NCI-H82 treated with DMSO at 0.1 percent for 48 hours (cell line): ENCODE results near the gene BMP6.
"Not testable (repeated sequence)": the region's sequence is repeated elsewhere in the genome, so short reads cannot be mapped to it uniquely, and the experiment has no call there.

Source experiments
- DNase-seq: peaks from one replicate; lab custom pipeline; 2025; ENCODE audit not compliant: unreplicated experiment; lab: John Stamatoyannopoulos, UW

The BMP6 gene

DNA sequence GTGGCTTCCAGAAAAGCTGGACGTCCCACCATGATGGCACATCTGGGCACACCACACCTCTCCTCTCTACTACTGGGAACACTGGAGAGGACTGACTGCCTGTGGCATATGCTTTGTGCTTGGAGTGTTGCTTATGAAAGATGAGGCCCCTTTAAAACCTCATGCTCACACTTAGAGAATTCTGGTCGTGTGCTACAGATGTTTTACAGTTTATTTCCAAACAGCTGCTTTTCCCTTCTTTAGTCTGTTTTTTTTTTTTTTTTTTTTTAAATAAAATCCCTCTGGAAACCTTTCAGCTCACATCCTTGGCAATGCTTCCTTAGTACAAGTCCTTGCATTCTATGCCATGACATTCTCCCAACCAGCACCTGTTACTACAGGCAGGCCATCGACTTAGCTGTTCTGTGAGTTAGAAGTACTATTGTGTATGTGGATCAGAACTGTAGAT lies 60.3 kb downstream of the BMP6 start:
- no peak for DNase-seq

DNA sequence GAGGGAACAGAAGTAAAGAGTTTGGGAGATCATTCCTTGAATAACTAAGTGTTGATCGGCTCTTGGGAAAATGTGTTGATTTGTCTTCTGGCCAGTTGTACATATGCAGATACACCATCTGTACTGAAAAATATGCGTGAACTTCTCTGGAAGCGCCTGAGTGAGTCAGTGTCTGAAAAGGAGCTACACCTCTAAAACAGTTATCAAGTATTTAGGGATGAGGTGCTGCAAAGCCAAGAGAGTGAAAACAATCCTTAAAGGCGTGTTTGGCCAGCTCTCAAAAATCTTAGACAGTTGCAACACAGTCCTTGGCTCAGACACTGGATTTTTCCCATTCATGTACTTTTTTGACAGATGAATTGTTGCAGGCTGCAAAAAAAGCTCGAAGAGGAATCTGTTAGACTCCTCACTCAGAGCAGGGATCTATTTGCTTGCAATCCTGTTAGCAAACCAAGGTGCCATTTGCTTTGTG lies 61.3 kb downstream of the BMP6 start:
- DNase-seq: no peak

DNA sequence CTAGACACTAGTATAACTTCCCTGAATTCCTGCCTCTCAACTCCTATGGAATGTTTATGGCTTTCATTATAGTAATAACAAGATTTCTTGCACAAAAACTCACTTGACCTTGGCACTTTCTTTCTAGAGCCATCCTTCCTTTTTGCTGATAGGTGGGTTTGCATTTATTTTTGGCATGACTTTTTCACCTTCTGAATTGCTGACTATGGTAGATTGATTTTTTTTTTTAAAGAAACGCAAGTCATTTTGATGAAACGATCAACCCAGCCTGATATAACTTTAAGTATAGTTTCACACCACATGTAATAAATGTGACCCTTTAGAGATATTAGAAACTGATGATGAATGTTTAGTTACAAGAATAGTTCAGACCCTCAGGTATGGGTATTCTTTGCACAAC lies 61.8 kb downstream of the BMP6 start:
- DNase-seq: no peak

DNA sequence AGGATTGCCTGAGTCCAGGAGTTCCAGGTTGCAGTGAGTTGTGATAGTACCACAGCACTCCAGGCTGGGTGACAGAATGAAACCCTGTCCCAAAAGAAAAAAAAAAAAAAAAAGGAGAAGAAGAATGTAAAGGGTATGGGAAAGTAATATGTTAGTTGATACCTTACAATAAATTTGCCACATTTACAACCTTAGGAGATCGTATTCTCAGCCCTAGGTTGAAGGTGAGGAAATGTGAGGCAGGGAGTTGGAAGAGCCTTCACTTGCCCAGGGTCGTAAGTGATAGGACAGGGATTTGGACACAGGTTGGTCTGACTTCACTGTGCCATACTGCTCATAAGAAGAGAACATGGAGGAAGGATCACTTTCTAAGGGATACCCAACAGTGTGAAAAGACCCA lies 68.6 kb downstream of the BMP6 start:
- no peak for DNase-seq

DNA sequence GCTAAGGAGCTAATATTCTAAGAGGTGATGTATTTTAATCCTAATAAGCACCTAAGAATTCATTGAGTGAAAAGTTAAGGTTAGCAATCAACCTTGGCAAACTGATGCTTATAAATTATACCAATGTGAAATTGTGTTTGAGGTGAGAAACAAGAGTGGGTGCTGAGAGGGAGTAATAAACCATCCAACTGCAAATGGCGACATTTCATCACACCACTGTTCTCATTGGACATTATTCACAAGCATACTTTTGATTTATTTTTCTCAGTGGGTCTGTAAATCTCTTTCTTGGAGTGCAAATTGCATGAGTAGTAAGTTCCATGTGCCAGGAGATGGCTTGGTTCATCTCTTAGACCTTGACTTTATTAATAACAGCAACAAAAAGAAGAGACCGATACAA lies 71.5 kb downstream of the BMP6 start:
- no peak for DNase-seq

DNA sequence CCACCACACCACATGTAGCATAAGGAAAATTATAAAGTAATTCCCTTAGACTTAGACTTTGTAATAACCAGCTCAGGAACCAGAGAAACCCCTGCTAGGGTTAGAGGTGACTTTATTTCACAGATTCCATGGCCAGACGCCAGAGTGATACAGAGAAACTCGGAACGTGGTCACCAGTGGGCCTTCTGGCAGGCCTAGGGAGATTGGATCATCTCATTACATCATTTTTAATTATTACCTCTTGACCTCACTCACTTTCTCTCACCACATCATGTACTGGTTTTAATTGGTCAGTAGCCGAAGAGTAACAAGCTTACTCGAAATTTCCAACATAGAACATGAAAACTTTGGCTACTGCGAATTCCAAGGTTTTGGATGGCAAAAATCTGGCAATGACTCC lies 72.9 kb downstream of the BMP6 start:
- DNase-seq: no peak

DNA sequence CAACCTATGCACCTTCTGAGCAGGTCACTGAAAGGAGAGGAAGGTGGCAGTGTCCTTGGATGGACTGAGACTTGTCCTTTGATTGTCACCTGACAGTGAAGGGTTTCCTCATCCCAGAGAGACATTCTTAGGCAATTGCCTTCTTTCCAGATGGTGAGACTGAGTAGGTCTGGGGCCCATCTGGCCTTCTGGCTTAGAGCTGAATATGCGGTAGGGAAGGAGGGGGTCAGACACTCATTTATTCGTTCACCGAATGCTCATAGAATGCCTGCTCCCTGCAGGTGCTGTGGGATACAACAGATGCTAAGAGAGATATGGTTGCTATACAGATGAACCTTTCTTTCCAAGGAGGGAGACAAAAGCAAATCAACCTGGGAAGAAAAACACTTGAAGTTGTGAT lies 76.8 kb downstream of the BMP6 start:
- DNase-seq: no peak

DNA sequence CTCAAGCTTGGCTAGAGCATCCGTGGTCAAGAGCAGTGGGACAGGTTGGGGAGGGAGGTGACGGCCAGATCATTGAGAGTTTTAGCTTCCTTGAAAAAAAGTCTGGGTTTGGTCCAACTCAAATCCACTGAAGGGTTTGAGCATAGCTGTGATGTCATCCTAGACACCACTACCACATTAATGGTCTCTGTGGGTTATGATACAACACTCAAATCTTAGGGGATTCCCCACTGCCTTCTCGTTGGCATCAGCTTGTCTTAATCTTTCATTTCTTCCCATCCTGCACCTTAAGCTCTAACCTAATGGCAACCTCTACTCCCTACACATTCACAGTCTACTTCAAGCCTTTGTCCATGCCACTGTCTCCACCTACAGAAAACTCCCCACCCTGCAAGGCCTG lies 77.3 kb downstream of the BMP6 start:
- DNase-seq: no peak

DNA sequence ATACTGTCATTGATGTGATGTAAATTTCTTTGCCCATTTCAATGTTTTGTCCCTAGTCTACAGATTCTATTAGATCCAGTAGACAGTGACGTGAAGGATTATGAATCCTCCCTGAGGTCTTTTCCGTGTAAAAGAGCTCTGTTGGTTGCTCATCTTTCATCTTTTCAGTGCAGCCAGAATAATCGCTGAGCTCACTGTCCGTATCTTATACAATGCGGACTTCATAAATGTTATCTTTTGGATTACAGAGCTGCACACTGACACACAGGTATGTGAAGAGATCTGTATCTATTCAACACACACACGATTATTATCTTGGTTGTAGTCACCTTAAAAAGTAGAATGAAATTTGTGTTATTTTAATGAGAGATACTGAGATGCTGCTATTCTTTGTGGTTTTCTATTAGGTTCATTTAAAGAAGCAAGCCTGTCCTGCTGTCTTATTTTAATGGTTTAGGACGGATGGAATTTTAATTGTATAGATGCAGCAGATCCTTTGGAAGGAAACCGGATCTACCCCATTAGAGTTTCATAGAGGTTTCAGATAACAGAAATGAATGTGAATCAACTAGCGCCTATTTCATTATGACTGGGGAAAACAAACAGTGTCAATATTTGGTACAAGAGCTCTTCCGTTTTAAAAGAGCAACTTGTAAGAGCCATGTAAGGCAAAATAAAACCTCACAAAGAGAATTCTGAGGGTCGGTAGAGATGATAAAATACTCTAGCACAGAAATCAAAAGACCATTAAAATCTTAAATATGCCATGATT lies 79.4 kb downstream of the BMP6 start:
- no peak for DNase-seq

DNA sequence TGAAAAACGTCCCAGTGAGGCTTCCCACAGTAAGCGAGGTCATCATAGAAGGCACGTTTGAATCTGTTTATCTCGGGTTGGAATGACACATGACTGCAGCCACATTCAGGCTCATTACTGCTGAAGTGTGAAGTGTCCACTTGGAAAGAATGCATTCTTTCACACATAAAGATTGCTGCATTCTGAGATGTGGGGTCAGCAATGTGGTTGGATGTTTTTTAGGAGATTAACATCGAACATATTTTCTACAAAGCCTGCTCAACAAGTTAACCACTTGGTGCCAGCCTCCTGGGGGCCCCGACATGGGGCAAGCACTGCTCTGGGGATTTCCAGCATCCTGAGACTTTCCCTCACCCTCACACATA lies 79.9 kb downstream of the BMP6 start:
- DNase-seq: no peak

DNA sequence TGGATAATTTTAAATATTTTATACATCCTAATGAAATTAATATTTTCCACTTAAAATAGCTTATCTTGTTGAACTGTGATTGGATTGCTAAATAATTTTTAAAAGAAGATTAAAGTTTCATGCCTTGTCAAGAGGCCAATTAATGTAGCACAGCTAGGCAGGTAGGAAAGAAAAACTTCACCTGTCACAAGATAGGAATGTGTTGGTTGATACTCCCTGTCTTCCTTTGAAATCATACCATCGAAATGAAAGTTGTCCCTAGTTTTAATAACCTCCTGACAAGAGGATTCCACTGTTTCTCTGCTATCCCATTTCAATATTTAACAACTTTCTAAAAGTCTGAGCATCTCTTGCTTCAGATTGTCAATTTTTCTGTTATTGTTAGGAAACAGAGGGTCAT lies 80.8 kb downstream of the BMP6 start:
- DNase-seq: no peak

DNA sequence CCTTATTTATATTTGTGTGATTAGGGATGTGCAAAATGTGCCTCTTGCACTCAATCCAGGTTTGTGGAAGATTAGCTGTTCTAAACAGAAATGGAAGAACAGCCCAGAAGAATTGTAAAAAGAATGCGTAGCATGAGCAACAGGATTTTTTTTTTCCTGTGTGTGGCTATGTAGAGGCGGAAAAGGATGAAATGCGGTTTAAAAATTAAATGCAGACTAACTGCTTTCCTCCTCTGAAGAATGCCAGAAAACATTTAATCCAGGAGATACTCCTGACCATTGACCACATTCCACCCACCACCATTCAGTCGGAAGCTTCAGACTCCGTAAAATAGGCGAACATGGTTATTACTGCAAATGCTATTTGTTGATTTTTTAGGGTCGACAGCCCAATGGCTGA lies 83.4 kb downstream of the BMP6 start:
- no peak for DNase-seq

DNA sequence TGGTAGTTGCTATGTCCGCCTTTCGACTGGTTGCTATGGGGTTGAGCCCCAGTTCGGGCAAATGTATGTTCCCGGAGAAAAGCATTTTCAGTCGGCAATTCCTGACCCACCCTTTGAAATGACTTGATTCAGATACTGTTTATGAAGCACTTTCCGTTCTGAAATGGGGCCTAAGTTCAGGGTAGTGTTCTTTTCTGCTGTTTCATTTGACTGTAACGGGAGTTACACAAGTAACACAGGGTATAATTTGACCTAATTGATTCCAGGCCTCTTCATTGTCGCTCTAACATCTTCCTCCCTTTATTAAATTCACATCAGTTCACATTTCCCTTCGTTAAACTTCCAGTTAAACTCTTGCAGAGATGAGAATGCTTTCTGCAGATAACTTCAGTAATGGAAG lies 85.5 kb downstream of the BMP6 start:
- no peak for DNase-seq

DNA sequence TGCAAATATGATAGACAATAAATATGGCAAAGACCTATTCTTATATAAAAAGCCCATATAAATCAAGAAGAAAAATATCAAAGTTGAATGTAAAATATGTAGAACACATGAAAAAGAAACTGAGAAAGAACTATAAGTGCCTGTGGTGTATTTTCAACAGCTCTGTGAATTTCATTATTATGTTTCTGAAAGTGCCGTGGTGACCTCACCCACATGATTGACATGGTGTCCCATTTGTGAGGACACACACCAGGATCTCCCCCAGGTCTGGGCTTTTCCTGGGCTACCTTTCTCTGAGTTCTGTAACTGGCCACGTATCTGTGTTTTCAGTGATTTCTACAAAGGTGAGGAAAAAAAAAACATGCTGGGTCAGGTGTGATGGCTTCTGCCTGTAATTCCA lies 86.7 kb downstream of the BMP6 start:
- DNase-seq: no peak

DNA sequence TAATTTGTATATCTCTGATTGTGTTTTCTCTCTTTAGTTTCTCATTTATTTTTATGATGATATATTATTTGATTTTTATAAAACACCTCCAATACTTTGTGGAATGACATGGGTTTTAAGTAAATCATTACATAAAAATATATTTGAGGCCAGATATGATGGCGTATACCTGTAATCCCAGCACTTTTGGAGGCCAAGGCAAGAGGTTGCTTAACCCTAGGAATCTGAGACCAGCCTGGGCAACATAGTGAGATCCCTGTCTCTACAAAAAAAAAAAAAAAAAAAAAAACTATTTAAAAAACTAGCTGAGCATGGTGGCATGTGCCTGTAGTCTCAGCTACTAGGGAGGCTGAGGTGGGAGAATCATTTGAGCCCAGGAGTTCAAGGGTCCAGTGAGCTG lies 87.3 kb downstream of the BMP6 start:
- no peak for DNase-seq

DNA sequence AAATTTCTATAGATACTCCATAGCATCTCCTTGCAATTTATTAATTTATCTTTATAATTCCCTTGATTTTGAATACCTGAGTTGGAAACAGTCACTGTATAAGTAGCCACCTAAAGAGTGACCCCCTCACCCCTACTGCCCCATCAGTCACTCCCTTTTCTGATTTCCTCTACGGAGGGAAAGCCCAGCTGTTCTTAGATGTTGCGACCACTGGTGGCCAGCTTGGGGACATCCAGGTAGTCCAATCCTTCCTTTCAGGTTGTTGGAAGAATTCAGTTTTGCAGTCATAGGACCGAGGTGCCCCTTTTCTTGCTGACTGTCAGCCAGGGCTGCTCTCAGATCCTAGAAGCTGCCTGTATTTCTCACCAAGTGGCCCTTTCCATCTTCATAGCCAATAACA lies 87.8 kb downstream of the BMP6 start:
- DNase-seq: no peak

DNA sequence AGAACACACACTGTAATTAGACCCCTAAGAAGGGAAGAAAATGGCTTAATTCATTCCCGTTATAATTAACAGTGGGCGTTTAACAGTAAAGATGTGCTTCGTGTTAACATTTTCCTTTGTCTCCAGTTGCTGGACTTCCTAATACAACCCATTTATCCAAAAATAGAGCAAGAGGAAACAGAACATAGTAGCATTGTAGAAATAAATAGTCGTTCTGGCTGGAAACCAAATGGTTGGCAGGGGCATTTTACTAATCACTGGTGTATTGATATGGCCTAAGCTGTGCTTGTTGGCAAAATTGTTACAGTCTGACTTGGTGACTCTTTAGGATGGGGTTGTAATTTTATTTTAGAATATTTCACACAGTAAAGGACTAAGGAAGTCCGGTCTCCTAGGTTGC lies 89.8 kb downstream of the BMP6 start:
- no peak for DNase-seq

DNA sequence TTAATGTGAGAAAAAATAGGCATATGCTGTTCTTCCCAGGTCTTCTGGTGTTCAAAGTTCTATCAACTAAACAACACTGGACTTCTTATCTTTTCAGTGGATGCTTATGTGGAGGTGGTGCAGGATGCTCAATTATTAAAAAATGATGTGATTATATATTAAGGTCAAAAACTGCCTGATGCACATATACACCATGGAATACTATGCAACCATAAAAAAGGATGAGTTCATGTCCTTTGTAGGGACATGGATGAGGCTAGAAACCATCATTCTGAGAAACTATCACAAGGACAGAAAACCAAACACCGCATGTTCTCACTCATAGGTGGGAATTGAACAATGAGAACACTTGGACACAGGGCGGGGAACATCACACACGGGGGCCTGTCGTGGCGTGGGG lies 91.3 kb downstream of the BMP6 start:
- DNase-seq: not testable (repeated sequence)

DNA sequence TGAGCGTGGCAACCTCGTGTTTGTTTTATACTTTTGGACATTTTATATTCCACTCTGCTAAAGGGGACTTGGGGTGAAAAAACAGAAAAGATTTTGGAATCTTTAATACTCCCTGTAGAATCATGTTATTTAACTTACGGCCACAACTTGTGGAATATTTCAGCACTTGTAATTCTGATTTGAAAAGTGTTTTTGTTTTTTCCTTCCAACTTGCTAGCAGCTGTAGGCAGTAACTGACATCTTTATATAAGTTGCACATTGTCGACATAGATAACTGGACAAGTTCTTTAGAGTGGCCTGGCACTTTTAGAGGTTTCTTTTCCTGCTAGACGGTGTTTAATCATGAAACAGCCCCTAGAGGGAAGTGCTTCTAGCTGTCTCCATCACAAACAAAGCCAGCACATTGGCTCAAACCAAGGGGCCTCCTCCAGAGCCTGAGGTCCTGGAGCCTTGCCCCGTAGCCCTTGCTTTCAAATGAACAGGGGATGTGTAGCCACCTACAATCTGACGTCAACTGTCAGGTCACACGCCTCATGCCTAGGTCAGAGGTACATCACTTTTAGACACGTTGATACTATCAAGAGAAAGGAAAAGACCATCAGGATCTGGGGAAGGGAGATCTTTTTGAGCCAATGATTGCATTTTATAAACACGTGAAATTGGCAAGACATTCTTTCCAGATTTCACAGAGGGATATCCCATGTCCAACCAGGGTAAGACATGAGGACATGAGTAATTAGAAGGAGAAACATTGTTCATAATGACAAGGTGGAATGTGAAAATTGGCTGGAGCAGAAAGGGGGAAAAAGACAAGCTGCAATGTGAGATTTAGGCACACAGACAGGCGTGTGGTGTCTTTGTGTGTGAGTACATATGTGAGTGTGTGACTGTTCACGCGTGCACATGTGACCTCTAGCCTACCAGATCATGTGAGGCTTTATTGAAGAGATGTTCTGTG lies 92.6 kb downstream of the BMP6 start:
- no peak for DNase-seq

DNA sequence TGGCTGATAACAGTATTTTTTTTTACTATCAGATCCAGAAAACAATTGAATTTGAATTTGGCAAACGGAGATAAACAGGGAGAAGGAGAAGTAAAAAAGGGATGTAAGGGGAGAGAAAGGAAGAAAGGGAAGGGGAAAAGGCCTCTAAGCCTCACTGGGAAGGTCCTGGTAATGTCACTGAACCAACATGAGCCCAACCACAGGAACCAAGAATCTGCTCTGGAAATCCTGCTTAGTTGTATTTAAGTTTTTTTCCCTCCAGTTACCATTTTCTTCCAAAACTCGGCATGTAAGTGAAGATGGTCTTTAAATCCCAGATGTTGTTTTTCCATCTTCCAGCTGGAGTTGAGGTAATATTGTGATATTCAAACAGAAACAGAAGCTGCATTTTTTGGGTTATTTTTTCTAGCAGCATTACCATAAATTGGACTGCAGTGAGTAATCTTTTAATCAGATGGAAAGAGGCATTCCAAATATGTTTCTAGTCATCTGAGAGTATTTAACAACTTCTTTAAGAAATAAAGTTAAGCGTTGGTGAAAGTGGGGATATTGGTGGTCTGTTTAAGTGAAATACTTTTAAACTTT lies 93.6 kb downstream of the BMP6 start:
- DNase-seq: no peak

DNA sequence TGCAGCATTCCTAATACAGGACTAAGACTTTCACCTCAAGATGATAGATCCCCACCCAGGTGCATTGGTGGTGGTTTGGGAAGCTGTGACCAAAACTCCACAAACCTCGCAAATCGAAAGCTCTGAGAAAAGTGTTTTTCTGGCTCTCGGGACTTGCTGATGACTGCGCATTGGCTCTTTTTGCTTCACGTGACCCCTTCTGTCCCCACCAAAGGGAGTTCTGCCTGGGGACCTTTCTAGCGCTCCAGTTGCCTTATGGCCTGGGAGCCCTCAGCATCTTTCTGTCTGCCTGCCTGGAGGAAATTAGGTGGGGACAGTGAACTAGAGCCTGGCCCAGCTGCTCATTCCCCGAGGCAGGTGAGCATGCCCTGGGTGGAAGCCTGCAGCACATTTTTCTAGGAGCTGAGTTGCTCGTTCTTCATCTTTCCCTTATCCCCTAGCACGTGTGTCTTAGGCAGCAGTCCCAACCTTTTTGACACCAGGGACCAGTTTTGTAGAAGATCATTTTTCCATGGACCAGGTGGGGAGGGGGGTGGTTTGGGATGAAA lies 94.5 kb downstream of the BMP6 start:
- no peak for DNase-seq

DNA sequence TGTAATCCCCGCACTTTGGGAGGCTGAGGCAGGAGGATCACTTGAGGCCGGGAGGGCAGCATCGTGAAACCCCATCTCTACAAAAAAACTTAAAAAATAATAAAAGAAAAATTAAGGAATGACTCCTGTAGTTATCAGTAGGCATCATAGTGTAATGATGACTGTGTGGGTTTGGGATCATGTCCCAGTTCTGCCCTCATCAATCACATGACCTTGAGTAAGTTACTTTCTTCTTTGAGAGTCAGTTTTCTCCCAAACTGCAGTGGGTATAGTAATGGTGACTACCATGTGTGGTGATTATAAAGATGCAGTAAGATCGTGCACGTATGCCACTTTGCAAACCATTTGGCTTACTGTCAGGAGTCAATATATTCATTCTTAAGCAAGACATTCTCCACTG lies 95.5 kb downstream of the BMP6 start:
- no peak for DNase-seq
